HS-5 (cell line): ENCODE measurements around the gene RUFY4.

Source experiments
- DNase-seq: peaks from one replicate; pipeline ENCODE4 v3.0.0-alpha.2; 2012; ENCODE audit warnings: low read depth

The RUFY4 gene, protein sequence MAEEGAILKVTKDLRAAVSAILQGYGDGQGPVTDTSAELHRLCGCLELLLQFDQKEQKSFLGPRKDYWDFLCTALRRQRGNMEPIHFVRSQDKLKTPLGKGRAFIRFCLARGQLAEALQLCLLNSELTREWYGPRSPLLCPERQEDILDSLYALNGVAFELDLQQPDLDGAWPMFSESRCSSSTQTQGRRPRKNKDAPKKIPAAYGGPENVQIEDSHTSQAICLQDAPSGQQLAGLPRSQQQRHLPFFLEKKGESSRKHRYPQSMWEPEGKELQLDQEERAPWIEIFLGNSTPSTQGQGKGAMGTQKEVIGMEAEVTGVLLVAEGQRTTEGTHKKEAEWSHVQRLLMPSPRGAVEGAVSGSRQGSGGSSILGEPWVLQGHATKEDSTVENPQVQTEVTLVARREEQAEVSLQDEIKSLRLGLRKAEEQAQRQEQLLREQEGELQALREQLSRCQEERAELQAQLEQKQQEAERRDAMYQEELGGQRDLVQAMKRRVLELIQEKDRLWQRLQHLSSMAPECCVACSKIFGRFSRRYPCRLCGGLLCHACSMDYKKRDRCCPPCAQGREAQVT

DNA sequence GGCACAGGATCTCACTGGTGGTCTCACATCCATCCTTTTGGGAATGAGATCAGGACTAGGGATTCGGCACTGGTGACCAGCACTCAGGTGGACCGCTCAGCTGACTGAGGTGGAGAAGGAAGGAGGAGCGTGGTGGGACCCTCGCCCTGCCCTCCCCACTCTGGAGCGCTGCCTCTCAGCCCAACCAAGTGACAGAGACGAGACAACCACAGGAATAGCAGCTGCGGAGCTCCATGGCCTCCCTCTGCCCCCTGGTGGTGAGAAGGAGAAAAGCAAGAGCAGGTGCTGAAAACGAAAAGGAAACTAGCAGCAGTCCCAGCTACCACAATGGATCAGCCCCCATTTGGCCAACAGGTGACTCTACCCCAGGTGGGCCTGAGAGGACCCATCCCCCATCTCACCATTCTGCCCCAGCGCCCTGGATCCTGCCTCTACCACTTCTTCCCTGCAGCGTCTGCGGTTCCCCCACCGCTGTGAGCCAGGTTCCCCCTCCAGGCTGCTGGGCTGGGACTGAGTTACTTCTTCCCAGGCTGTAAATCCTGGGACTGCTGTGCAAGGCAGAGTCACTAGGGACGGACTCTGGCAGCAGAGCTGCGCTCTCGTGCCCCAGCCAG lies at the start of gene RUFY4:
Gene RUFY4 (plus strand): TSS at position 533 of the 614 bp plus-strand sequence. CDS start 1,353 bp downstream, outside the sequence.
- DNase-seq: peak; percentile 5

DNA sequence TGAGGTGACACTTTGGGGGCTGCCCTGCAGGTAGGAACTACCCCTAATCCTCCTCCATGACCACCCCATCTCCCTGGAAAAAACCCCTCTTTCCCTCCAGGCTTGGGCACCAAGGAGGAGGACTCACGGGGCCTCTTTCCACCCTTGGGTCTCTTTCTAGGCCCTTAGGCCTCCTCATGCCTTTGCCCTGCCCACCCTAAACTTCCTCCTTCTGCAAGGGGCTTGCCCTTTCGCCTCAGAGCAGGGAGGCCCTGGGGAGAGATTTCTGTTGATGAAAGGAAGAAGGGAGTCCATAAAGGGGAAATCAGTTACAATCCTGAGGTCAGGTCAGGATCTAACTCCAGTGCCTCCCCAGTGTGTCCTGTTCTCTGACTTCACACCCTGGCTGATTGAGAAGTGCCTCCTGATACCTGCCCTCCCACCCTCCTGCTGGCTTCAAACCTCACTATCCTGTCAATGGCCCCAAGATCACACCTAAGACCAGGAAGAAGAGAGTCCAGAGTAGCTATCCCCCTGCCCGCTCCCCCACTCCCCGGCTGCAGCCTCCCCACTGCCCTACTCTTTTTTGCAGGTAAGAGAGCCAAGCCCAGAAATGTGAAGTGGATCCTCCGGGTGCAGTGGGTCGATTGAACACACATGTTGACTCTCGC lies 49.5 kb upstream of the RUFY4 start:
- no peak for DNase-seq

DNA sequence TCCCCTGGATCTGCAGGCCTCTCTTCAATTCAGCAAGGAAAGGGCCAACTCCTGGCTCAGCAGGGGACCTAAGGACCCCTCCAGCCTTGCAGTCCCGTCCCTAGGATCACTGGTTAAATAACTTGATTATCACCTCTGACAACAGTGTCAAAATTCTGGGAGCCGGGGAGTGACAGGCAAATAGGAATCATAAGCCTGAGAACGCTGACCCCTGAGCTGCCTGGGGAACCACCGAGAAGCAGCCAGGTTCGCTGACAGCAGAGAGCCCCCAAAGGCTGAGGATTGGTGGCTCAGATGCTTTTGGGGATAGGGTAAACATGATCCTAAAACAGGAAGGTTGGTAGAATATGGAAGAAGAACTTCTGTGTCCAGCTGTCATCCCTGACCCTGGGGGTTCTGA lies 48.8 kb upstream of the RUFY4 start:
- no peak for DNase-seq

DNA sequence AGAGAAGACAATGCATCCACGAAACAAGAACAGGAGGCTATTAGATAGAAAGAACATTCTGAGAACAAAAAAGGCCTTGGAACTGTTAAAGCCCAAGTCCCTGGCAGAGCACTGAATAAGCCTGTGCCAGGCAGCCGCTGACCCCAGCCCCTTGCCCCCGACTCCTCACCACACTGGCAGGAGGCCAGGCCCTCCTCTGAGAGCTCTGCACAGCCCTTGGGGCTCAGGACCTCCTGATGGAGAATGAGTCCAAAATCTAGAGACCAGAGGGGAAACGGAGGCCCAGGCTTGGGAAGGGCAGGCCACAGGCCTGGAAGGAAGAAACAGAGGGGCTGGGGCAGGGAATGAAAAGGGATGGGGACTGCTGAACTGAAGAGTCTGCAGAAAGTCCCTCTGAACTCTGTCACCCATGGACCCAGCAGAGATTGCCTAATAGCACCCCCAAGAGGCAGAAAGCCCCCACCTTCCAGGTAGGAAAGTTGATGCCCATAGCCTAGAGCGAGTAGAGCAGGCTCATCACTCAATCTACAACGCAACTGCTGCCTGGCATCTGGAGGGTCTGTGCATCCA lies 48.0 kb upstream of the RUFY4 start:
- no peak for DNase-seq

DNA sequence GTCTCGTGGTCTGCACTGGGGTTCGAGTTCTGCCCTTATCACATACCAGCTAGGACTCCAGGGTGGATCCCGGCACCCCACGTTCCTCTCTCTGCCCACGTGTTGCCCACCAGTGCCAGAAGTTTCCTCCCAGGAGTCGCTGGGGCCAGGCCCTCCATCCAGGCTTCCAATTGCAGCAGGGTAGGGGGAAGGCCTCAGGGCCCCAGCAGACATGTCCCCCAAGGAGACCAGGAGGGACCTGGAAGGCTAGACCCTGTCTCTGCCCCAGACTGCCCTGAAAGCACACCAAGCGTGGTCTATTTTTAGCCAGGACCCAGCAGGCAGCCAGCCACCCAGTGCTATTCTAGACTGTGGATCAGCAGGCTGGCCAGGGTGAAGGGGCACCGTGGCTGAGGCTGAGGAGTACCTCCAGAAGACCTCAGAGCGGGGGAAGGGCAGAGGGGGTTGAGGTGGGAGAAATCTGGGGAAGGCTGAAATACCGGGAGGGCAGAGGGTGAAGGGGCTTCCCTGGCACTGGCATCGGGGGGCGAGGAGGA lies 47.4 kb upstream of the RUFY4 start:
- no peak for DNase-seq

DNA sequence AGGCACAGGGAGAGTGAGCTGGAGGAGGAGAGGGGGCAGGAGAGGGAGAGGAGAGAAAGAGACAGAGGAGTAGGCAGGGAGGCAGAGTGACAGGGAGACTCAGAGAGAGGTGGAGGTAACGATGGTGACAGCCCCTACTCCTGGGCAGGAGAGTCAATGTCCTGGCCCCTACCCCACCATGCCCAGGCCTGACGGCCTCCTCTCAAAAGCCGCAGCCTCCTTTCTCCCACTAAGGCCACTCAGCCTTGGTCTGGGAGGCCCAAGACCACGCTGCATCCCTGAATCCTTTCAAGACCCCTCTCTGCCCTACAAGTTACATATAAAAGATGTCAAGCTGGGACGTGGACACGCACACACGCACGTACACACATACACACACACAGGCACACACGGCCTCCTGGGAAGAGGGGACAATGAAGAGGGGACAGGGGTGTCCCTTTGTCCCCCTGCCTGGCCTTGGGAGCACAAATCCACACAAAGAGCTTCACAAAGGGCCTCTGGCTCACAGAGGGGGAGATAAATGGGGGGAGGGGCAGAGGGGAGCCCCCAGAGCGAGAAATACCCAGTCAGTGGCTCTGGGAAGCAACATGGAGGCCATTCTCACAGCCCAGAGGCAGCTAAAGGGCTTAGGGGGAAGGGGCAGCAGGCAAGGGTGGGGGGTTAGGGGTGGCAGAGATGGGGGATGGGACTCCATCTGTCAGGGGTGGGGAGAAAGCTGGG lies 46.8 kb upstream of the RUFY4 start:
- no peak for DNase-seq

DNA sequence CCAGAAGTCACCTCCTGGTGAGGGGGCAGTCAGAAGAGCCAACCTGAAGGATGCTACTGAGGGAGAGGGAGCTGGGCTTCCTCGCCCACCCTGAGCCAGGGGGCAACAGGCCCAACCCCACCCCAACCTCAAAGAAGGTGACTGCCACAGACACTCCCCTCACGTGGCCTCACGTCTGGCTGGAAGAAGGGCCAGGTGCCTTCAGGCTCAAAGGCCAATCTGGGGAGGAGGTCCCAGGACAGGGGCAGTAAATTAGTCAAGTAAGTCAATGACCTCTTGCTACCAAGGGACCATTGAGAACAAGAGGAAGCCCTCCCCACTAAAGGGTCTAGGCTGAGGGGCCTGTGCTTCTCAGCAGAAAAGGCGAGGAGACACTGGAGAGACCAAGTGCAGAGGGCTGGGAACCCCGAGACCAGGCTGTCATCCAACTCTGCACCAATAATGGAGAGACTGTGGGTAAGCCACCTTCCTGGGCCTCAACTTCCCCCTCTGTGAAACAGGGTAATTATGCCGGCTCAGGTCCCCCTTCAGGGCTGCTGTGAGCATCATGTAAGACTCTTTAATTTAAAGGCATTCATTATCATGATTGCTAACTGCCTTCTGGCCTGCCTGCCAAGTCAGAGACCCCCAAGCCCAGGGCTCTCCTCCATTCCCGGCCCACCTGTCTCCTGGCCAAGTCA lies 46.1 kb upstream of the RUFY4 start:
- no peak for DNase-seq

DNA sequence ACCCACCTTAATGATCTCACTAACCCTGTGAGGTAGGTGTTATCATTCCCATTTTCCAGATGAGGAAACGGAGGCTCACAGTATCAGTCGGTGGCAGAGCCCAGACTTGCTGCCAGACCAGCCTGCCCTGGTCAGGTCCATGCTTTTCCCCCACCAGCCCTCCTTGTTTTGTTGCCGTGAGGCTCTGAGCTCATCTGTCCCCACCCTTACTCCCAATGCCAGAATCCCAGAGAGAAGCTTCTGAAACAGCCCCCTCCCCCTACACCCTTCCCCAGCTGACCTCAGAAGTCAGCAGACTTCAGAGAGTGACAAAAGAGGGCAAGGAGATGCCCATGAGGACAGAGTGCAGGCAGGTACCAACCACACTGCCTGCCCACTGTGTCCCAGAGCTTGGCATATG lies 45.4 kb upstream of the RUFY4 start:
- no peak for DNase-seq

DNA sequence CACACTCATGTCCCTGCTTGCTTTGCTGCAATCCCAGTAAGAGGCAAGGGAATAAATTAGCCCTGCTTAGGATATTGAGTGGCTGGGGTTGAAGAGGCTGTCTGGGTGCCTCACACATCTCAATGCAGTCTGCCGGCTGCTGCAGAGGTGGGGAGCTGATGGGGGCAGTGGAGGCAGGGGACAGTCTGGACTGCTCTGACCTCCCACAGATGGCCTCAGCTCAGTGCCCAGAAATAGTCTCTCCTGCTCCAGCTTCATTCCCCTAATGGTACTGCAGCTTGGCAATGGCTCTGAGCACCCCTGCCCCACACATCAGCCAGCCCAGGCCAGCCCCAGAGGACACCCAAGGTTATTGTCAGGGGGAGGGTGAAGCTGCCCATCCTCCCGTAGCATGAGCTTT lies 44.7 kb upstream of the RUFY4 start:
- no peak for DNase-seq

DNA sequence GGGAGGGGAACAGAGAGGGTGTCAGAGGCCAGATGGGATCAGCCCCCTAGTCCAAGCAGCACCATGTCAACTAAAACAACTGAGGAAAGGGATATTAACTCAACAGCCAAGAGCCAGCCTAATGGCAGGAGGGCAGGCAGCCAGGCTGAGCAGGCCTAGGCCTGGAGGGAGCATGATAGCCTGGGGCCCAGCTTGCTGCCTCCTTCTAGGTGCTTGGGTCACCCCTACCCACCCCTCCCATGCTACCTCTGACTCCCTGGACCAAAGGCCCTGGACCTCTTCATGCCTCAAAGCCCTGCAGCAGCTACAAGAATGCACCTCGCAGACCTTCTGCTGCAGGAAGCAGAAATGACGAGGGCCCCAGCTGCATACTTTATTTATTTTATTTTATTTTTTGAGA lies 44.2 kb upstream of the RUFY4 start:
- DNase-seq: no peak

DNA sequence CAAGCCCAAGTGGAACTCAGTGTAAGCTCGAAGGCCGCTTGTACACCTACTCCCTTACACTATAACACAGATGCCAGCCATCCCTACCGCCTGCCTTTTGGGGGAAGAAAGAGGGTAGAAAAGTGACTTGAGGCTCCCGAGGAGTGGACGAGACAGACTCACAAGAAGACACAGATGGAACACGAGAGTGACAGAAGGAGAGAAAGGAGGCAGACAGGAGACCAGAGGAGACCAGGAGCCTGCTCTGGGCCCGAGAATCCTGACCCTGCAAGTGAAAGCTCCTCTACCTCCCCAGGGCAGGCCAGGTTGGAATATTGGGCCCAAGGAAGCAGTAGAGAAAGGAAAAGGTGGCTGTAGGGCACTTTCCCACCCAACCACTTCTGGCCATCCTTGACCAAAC lies 42.8 kb upstream of the RUFY4 start:
- DNase-seq: no peak

DNA sequence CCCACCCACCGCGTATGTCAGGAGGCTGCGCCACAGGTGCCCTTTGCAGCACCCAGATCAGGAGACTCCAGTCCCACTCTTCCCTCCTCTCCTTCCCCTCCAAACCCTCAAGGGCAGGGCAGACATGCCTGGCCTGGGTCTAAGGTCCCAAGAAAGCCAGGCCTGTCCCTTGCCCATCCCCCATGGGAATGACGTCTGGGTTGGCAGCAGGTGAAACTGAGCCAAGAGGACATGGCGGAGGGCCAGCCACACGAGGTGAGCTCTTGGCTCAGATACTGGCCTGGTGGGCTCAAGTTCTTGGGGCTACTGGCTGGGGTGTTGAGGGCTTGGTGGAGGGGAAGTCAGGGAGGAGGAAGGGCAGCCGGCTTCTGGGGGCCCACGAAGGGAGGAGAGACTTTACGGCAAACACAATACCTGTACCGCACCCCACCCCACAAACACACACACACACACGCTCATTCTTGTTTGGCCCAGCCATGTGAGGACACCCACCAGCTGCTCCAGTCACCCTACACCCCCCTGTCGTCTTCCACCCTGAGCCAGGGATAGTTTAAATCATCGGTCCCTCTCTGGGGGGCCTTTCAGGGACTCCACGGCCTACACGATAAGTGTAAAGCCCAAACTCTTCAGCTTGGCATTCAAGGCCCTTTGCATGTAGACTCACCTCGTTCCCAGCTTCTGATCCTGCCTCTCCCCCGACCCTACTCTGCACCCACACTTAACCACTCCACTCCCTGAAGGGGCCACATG lies 42.2 kb upstream of the RUFY4 start:
- DNase-seq: no peak

DNA sequence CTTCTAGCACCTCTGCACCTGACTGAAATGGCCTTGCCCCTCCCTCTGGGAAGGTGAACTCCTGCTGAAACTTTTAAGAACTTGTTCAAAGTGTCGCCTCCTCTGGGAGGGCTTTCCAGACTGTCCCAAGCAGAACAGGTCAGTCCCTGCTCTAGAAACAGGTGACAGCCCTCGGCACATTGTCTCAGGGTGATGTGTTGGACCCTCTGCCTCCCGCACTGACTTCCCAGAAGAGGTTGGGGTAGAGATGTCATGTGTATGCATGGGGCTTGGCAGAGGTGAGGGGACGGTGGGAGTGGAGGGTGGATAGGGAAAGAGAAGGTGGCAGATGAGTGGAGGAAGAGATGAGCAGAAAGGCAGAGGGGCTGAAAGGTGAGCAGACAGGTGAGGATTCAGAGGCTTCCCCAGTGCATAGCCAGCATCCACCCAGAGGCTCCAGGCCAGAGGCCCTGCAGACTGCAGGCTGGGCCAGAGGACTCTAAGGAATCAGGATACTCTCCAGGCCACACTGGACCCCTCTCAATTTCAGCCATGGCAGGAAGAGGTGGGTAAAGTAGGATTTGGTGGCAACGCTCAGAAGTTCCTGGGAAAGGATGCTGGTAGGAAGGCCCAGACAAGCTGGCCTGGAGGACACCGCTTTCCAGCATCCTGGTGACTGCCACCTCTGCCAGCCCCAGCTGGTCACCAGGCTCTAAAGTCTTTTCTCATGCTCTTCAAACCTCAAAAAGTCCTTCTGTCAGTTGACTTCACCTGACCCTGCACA lies 41.4 kb upstream of the RUFY4 start:
- no peak for DNase-seq

DNA sequence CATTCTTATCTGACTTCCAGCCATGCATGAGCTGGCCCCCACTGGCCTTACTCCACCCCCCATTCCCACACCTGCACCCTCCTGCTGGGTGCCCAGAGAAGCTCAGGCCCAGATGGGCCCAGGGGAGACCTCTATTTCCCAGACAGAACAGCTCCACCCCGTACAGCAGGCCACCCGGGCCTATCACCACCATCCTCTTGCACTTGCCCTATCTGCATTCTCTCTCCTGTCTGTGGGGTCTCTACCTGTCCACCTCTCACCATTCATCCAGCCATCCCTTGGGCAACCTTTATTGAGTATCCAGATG lies 40.9 kb upstream of the RUFY4 start:
- no peak for DNase-seq

DNA sequence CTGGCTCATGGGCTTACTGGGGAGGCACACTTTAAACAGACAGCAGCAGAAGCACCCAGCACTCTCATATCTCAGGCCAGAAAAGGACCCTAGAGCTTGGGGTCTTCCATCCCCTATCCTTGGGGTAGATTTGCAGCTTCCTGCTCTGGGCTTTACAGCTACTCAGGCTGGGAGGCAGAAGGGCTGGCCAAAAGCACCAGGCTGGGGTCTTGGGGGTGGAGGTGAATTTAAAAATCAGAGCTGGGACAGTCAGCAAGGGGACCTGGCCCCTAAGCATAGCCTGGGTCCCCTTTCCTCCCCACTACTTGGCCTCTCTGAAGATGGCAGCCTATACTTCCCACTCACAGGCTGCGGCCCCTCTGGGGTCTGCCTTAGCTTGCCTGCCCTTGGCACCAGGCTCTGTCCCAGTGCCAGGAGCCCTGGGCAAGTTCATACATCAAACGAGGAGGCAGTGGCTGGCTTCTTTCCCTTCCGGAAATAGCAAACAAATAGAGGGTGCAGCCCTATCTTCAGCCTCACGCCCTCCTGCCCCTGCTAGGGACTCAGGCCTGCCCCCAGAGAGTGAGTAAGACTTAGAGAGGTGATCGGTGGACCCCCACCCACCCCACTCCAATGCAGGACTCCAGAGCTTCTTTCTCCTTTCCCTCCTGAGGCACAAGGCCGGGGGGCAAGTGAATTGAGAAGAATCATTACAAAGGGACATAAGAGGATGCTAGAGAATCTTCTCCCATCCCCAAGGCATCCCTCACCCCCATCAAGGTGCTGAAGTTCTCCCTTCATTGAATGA lies 40.3 kb upstream of the RUFY4 start:
- no peak for DNase-seq

DNA sequence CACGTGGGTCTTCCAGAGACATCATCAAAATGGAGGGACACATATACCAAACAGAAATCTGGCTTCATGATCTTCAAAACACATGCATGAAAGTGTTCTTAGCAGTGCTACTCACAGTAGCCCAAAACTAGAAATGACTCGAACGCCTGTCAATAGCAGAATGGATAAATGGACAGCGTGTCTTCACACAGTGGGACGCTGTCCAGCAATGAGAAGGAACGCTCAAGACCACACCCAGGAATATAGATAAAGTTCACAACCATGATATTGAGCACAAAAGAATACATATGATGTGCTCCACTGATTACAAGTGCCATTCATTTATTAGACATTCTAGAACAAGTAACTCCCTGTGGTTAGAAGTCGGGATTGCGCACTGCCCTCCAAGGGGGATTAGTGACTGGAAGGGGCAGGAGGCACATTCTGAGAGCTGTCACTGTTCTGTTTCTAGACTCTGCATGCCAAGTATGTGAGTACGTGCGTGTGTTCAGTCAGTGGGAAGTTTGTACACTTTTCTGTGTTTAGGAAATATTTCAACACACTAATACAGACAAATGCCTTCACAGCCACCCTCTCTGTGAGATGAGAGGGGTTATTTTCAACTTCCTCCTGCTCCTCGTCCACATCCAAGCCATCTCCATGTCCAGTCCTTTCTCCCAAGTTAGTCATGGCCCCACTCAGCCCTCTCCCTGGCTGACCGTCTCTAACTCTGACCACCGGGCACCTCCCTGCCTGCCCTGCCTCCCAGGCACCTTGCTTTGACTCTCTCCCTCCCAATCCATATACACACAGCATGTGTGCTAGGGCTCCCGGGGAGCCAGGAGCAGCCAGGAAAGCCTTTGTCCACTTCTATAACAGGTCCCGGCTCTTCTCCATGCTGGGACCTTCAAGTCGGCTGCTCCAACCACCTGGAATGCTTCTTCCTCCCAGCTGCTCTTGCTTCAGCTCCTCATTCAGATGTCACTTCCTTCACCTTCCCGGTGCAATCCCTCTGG lies 39.4 kb upstream of the RUFY4 start:
- DNase-seq: no peak

DNA sequence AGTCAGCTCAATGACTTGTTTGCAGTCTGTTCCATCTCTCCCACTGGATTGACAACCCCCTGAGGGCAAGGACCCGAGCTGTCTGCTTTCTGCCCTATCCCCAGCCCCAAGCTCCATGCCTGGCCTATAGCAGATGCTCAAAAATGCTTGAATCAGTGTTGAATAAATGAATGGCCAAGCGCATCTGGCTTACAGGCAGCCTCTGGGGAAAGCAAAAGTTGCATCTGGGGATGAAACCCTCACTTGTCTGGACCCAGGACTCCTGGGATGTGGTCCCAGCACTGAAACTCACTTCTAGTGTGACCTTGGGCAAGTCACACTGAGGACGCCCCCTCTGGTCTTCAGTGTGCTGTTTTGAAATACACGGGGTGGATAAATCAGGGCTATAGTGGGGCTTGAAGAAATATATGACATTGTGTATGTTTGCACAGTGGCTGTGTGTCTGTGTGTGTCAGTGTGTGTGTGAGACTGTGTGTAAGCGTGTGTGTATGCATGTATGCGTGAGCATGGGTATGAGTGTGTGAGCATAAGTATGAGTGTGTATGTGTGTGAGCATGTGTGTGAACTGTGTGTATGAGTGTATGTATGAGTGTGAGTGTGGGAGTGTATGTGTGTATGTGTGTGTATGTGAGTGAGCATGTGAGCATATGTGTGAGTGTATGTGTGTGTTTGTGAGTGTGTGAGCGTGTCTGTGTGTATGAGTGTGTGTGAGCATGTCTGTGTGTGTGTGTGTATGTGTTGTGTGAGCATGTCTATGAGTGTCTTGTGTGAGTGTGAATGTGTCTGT lies 38.5 kb upstream of the RUFY4 start:
- DNase-seq: no peak
